SIG-M5 treated with dmso at 0.1 percent for 504 hours (cell line): ENCODE results near the gene SRBD1.

Experiments used
- DNase-seq: peaks from one replicate; lab custom pipeline; 2025; ENCODE audit not compliant: unreplicated experiment; lab: John Stamatoyannopoulos, UW

The SRBD1 gene

GRCh38 chr2:45637440-45637839, 26.4 kb upstream of the SRBD1 start:
- peak; percentile 34 for DNase-seq

- DNase-seq: no peak
Measured at GRCh38 chr2:45636008-45636407, 24.9 kb upstream of the SRBD1 start.

GRCh38 chr2:45634223-45634622, 23.2 kb upstream of the SRBD1 start:
- DNase-seq: no peak

- DNase-seq: no peak
Measured at GRCh38 chr2:45631955-45632354, 20.9 kb upstream of the SRBD1 start.

GRCh38 chr2:45631319-45631718, 20.3 kb upstream of the SRBD1 start:
- no peak for DNase-seq

- no peak for DNase-seq
Measured at GRCh38 chr2:45629971-45630370, 18.9 kb upstream of the SRBD1 start.

- no peak for DNase-seq
Measured at GRCh38 chr2:45627911-45628310, 16.8 kb upstream of the SRBD1 start.

- peak; percentile 33 for DNase-seq
Measured at GRCh38 chr2:45626387-45627221, 15.5 kb upstream of the SRBD1 start.

- no peak for DNase-seq
Measured at GRCh38 chr2:45625824-45626223, 14.8 kb upstream of the SRBD1 start.

GRCh38 chr2:45623098-45623497, 12.0 kb upstream of the SRBD1 start:
- DNase-seq: no peak

GRCh38 chr2:45622336-45623075, 11.4 kb upstream of the SRBD1 start:
- no peak for DNase-seq

- DNase-seq: no peak
Measured at GRCh38 chr2:45617496-45617895, 6.4 kb upstream of the SRBD1 start.

GRCh38 chr2:45616658-45617411, 5.8 kb upstream of the SRBD1 start:
- no peak for DNase-seq

- DNase-seq: no peak
Measured at GRCh38 chr2:45614871-45615415, 3.9 kb upstream of the SRBD1 start.

GRCh38 chr2:45614330-45614729, 3.3 kb upstream of the SRBD1 start:
- no peak for DNase-seq

GRCh38 chr2:45612731-45613130, 1.7 kb upstream of the SRBD1 start:
- DNase-seq: no peak

- DNase-seq: no peak
Measured at GRCh38 chr2:45612285-45612684, 1.2 kb upstream of the SRBD1 start.

GRCh38 chr2:45610281-45611019, 617 bp downstream of the SRBD1 start:
- DNase-seq: peak; percentile 84

- peak; percentile 33 for DNase-seq
Measured at GRCh38 chr2:45607701-45608100, 3.4 kb downstream of the SRBD1 start.

GRCh38 chr2:45606796-45607195, 4.3 kb downstream of the SRBD1 start:
- DNase-seq: no peak

- DNase-seq: no peak
Measured at GRCh38 chr2:45605116-45605515, 6.0 kb downstream of the SRBD1 start.
